B cell (primary cell): ENCODE results near the gene ITGB4. TPM values are rescaled to one million over a fixed set of nuclear protein-coding genes. Genes with fewer than 3 reads are reported as not detected.

Experiments used
- ATAC-seq: fragments of 200-7000 bp; cut with Tn5 transposase; one replicate; pipeline ENCODE4 v1.10.0; 2021; ENCODE audit warnings: low read depth, mild to moderate bottlenecking, moderate number of reproducible peaks, moderate library complexity
- CTCF ChIA-PET: fragments of 350-600 bp; sonication (Branson Sonifier 250); formaldehyde crosslinking; loops from one replicate; lab custom pipeline; 2021; ENCODE audit warnings: antibody characterized with exemption, inconsistent platforms; lab: Charles Lee
- POLR2A ChIA-PET: fragments of 350-600 bp; sonication (Branson Sonifier 250); formaldehyde crosslinking; loops from one replicate; lab custom pipeline; 2021; ENCODE audit warnings: antibody characterized with exemption; lab: Charles Lee
- DNase-seq: peaks from one replicate; pipeline ENCODE4 v3.0.0; 2013
- H2AFZ ChIP-seq: 2 replicates; pipeline ENCODE4 v1.6.1; 2012; ENCODE audit warnings: mild to moderate bottlenecking, low read depth, low read length; ENCODE audit not compliant: insufficient read depth, poor library complexity, severe bottlenecking
- H3K27ac ChIP-seq, 2 donors: 1 replicate in 1 of 2; 2 replicates in 1 of 2; pipeline ENCODE4 v1.5.1; 2012 to 2013; ENCODE audit warnings: low read length in 2 of 2, mild to moderate bottlenecking in 2 of 2, moderate library complexity in 1 of 2
- H3K27me3 ChIP-seq, 4 experiments: fragments of 200-600 bp in 1 of 4; sonication (generic) in 1 of 4; replicated peaks in 1 of 4; 1 replicate in 2 of 4; 2 replicates in 2 of 4; pipeline versions ENCODE4 v1.6.1 to v1.7.0; 2013 to 2016; ENCODE audit warnings: low read length in 3 of 4, mild to moderate bottlenecking in 2 of 4, mixed read lengths in 1 of 4, moderate library complexity in 1 of 4; ENCODE audit not compliant: insufficient read depth in 4 of 4, control insufficient read depth in 3 of 4; ENCODE audit errors: control extremely low read depth in 1 of 4
- H3K36me3 ChIP-seq, 2 experiments: replicated peaks in 1 of 2; 1 replicate in 1 of 2; 2 replicates in 1 of 2; pipeline versions ENCODE4 v1.6.1 to v1.7.1; 2013; ENCODE audit warnings: low read length in 1 of 2; ENCODE audit not compliant: insufficient read depth in 2 of 2, control insufficient read depth in 1 of 2; ENCODE audit errors: control extremely low read depth in 1 of 2, extremely low read depth in 1 of 2
- H3K4me1 ChIP-seq, 2 donors: fragments of 200-600 bp in 1 of 2; sonication (generic) in 1 of 2; 1 replicate in 1 of 2; 2 replicates in 1 of 2; pipeline versions ENCODE4 v1.5.1 to v1.6.1; 2013 to 2017; ENCODE audit warnings: low read length in 2 of 2; ENCODE audit not compliant: control insufficient read depth in 2 of 2, insufficient read depth in 2 of 2
- H3K4me2 ChIP-seq: replicated peaks from 2 replicates; pipeline ENCODE3; 2012; ENCODE audit warnings: mild to moderate bottlenecking, low read depth, low read length; ENCODE audit not compliant: poor library complexity, severe bottlenecking
- H3K4me3 ChIP-seq, 5 experiments: fragments of 200-600 bp in 1 of 5; sonication (generic) in 1 of 5; 1 replicate in 3 of 5; 2 replicates in 2 of 5; pipeline versions ENCODE4 v1.5.1 to v1.7.0; 2011 to 2016; ENCODE audit warnings: low read length in 4 of 5, mild to moderate bottlenecking in 4 of 5, low read depth in 2 of 5, control low read depth in 1 of 5, moderate library complexity in 1 of 5; ENCODE audit not compliant: insufficient read depth in 1 of 5; ENCODE audit errors: control extremely low read depth in 1 of 5, extremely low read depth in 1 of 5
- H3K79me2 ChIP-seq: fragments of 200-600 bp; sonication (generic); one replicate; pipeline ENCODE4 v1.6.0; 2016; ENCODE audit warnings: low read length; ENCODE audit not compliant: control insufficient read depth, insufficient read depth
- H3K9ac ChIP-seq: fragments of 200-600 bp; sonication (generic); 2 replicates; pipeline ENCODE4 v1.6.1; 2017; ENCODE audit warnings: mild to moderate bottlenecking, low read length, moderate library complexity
- H3K9me3 ChIP-seq, 3 donors: one replicate each; pipeline versions ENCODE4 v1.6.1 to v1.7.1; 2013; ENCODE audit warnings: low read length in 2 of 3; ENCODE audit not compliant: control insufficient read depth in 2 of 3, insufficient read depth in 1 of 3; ENCODE audit errors: control extremely low read depth in 1 of 3
- H4K20me1 ChIP-seq: 2 replicates; pipeline ENCODE4 v1.6.0; 2012; ENCODE audit warnings: mild to moderate bottlenecking, low read length; ENCODE audit not compliant: insufficient read depth, control insufficient read depth, poor library complexity, severe bottlenecking
- H3K27ac Mint-ChIP-seq: one replicate; pipeline ENCODE4 v1.8.0; 2021; ENCODE audit warnings: mixed read lengths
- H3K27me3 Mint-ChIP-seq: one replicate; pipeline ENCODE4 v1.8.0; 2021; ENCODE audit warnings: mixed read lengths
- H3K4me1 Mint-ChIP-seq: one replicate; pipeline ENCODE4 v1.8.0; 2021; ENCODE audit warnings: mixed read lengths
- H3K4me3 Mint-ChIP-seq: one replicate; pipeline ENCODE4 v1.8.0; 2021; ENCODE audit warnings: mixed read lengths
- H3K9me3 Mint-ChIP-seq: one replicate; pipeline ENCODE4 v1.8.0; 2022; ENCODE audit warnings: mixed read lengths; ENCODE audit not compliant: insufficient read depth
- CTCF ChIP-seq: fragments of 200-600 bp; IDR thresholded peaks from one replicate; pipeline ENCODE4 v1.8.0; 2022; ENCODE audit warnings: antibody characterized with exemption, mild to moderate bottlenecking
- EZH2 ChIP-seq: IDR thresholded peaks from 2 replicates; pipeline ENCODE4 v1.6.1; 2012; ENCODE audit warnings: borderline replicate concordance, low read depth, mild to moderate bottlenecking, moderate library complexity, low read length; ENCODE audit not compliant: insufficient read depth, poor library complexity, severe bottlenecking
- WGBS: methylation state at CpG from one replicate; pipeline ENCODE4 v1.1.5; 2013; ENCODE audit warnings: missing lambda C conversion rate; ENCODE audit not compliant: insufficient coverage; 5-methylcytosine and 5-hydroxymethylcytosine counted together
- intact Hi-C: fragments of 100-400 bp; cut with micrococcal nuclease; formaldehyde crosslinking; loops from one replicate; pipeline ENCODE4 v1.10.0; 2022
- polyA plus RNA-seq: library from polyadenylated mRNA; depleted of rRNA; stranded (reverse); fragments of >200 nt; gene quantifications from 2 replicates; pipeline ENCODE4 v1.2.3, GENCODE V29; 2012
- total RNA-seq, 2 donors: library from RNA; stranded (reverse); fragments of 120-200 nt in 1 of 2; gene quantifications; 1 replicate in 1 of 2; 2 replicates in 1 of 2; pipeline versions ENCODE4 v1.2.3 to v1.2.4, GENCODE V29; 2013 to 2022

ITGB4 gene
- total and polyA plus RNA-seq, 2 donors (not counting 1 experiment from before 2014, with no cell fraction given) = 0.12 to 0.81 TPM

- H3K27ac ChIP-seq = no peak overlapping the region
- peaks cover 82% of the 10 kb centered on the region for H3K79me2 ChIP-seq
- H3K27me3 Mint-ChIP-seq = no peaks in the 10 kb centered on the region
- H3K9me3 ChIP-seq = no peaks in the 10 kb centered on the region
- H3K4me1 ChIP-seq = no peaks in the 10 kb centered on the region
- H3K4me3 Mint-ChIP-seq = no peak overlapping the region
- peaks cover 2% of the 10 kb centered on the region for H3K4me1 Mint-ChIP-seq
- H3K9me3 Mint-ChIP-seq = no peaks in the 10 kb centered on the region
- TF ChIP-seq EZH2 (no peak), CTCF (no peak)
- no peak overlapping the region for H3K27ac Mint-ChIP-seq
- H3K27me3 ChIP-seq = no peaks in the 10 kb centered on the region
- H3K36me3 ChIP-seq = peaks cover 5 to 48% of the 10 kb centered on the region in 2 experiments
- intact Hi-C loops = no loop called here
- no peak overlapping the region for H3K9ac ChIP-seq
- POLR2A ChIA-PET = interaction anchor here (0.7 kb wide), 1 partner anchor 8 kb away, joined by 6 read pairs; no protein-coding TSS in a partner anchor
- 100% methylated on average over 1 of the region's 8 CpGs for WGBS
- no peak for DNase-seq
- H4K20me1 ChIP-seq = peaks cover 15% of the 10 kb centered on the region
- CTCF ChIA-PET = interaction anchor here (0.9 to 2.0 kb wide), 5 partner anchors 9 to 46 kb away, joined by 3 to 7 read pairs (median 6); no protein-coding TSS in a partner anchor
- ATAC-seq = no peak
- H3K4me2 ChIP-seq = no peak overlapping the region
- H2AFZ ChIP-seq = no peak overlapping the region
- no peak overlapping the region for H3K4me3 ChIP-seq
Observed at GRCh38 chr17:75795820-75796607, 74.8 kb downstream of the ITGB4 start.

- H3K27me3 Mint-ChIP-seq = no peaks in the 10 kb centered on the region
- Histone ChIP-seq H3K9me3 (no peaks in the 10 kb centered on the region), H4K20me1 (peaks cover 4% of the 10 kb centered on the region), H3K36me3 (peaks cover 3 to 29% of the 10 kb centered on the region in 2 experiments), H3K4me1 (no peaks in the 10 kb centered on the region), H3K27me3 (no peaks in the 10 kb centered on the region), H3K9ac (no peak overlapping the region), H3K4me2 (no peak overlapping the region), H3K27ac (no peak overlapping the region), H3K79me2 (peaks cover 74% of the 10 kb centered on the region), H2AFZ (no peak overlapping the region), H3K4me3 (no peak overlapping the region)
- no peaks in the 10 kb centered on the region for H3K9me3 Mint-ChIP-seq
- CTCF ChIA-PET = no interaction called here
- H3K27ac Mint-ChIP-seq = no peak overlapping the region
- ATAC-seq (no peak), DNase-seq (no peak)
- POLR2A ChIA-PET = interaction anchor here (0.6 kb wide), 1 partner anchor 16 kb away, joined by 3 read pairs; no protein-coding TSS in a partner anchor
- no peak overlapping the region for H3K4me3 Mint-ChIP-seq
- intact Hi-C loops = no loop called here
- 77% methylated on average over 3 of the region's 4 CpGs for WGBS
- peaks cover 5% of the 10 kb centered on the region for H3K4me1 Mint-ChIP-seq
- TF ChIP-seq CTCF = no peak
- no peak for TF ChIP-seq EZH2
Observed at GRCh38 chr17:75799402-75799801, 78.1 kb downstream of the ITGB4 start.
